D721Med (cell line): ENCODE data around the gene SLC29A1.
"Not testable (repeated sequence)": the region's sequence is repeated elsewhere in the genome, so short reads cannot be mapped to it uniquely, and the experiment has no call there.

Experiments used
- DNase-seq: peaks from one replicate; pipeline ENCODE4 v3.0.0; 2011; ENCODE audit warnings: low spot score; ENCODE audit not compliant: insufficient read length
- FAIRE-seq: peaks from 2 replicates; lab custom pipeline; 2011; peaks lifted over from hg19 to GRCh38; lab: Jason Lieb, UNC
- CTCF ChIP-seq: IDR thresholded peaks from 2 replicates; pipeline ENCODE4 v1.5.1; 2012; ENCODE audit warnings: mild to moderate bottlenecking, control low read depth; ENCODE audit not compliant: insufficient read depth; ENCODE audit errors: missing control alignments

Gene SLC29A1

GRCh38 chr6:44179648-44180047 lies 43.7 kb upstream of the SLC29A1 start:
- DNase-seq, result no peak
- no peak for TF ChIP-seq CTCF
- FAIRE-seq, result no peak

- FAIRE-seq, result no peak
- TF ChIP-seq CTCF, result no peak
- no peak for DNase-seq
Observed at GRCh38 chr6:44180406-44180805, 43.0 kb upstream of the SLC29A1 start.

DNA sequence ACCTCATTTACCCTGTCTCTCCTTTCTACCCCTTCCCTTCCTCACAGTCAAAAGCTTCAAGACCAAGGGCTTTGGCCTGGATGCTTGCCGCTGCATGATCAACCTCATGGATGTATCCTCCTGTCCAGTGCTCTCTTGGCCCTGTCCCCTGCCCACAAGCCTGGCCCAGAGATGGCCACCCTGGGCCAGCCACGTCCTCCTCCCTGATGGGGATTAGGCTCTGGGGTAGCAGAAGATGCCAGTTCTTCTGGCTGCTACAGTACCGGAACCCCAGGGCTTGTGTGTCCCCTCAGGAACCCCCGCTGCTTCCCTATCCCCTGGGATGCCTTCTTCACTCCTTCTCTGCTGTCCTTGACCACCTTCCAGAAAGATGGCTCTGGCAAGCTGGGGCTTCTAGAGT lies 42.5 kb upstream of the SLC29A1 start:
- DNase-seq, result no peak
- no peak for FAIRE-seq

DNA sequence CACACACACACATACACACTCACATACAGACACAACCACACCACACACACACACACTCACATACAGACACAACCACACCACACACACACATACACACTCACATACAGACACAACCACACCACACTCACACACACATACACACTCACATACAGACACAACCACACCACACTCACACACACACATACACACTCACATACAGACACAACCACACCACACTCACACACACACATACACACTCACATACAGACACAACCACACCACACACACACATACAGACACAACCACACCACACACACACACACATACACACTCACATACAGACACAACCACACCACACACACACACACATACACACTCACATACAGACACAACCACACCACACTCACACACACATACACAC lies 41.6 kb upstream of the SLC29A1 start:
- not testable (repeated sequence) for FAIRE-seq, DNase-seq

More for the DNA sequence above, 42.5 kb upstream of the SLC29A1 start:
- no peak for TF ChIP-seq CTCF

- TF ChIP-seq CTCF, result no peak
- DNase-seq, result no peak
- FAIRE-seq, result no peak
Observed at GRCh38 chr6:44182911-44183390, 40.4 kb upstream of the SLC29A1 start.

- TF ChIP-seq CTCF, result no peak
- DNase-seq (no peak), FAIRE-seq (no peak)
Observed at GRCh38 chr6:44183783-44184182, 39.6 kb upstream of the SLC29A1 start.

DNA sequence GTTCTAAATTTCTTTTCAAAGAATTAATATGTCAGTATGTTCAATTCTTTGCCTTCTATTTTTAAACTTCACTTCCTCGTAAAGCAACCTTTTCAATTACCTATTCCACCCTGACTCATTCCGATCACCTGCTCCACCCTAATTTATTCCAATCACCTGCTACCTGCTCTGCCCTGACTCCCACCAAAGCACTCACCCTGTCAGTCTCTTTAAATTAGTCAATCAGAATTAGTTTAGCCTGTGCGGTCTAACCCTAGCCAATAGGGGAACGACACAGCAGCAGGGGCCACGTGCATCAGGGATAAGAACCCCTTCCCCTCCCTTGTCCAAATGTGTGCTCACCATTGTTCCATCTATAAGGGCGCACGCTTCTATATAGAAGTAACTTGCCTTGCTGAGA lies 38.0 kb upstream of the SLC29A1 start:
- not testable (repeated sequence) for DNase-seq, FAIRE-seq

DNA sequence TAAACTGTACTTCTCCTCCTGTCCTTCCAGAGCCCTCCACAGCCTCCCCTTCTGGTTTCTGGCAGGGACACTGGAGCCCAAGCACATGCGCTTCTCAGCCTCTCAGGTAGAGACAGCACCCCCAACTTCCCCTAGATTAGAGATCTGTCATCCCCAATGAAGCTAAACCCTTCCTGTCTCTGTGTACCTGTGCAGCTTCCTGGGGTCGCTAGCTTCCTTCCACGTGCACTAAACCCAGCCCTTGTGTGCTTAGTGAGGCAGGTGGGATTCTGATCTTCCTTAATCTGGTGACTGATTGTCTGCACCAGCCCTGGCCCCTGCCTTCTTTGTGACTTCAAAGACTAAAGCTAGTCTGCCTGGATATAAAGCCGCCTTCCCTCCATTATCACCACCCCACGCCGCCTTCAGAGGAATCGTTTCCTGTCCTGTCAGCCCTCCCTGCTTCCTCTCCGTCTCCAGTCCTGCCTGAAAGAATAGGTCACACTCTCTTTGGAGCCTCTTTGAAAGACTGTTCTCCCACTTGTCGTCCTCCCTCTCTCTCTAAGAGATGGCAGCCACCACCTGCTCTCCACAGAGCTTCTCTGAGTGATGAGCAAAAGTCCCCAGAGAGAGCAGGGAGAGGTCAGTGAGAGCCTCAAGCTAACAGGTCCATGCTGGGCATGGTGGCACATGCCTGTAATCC lies 37.3 kb upstream of the SLC29A1 start:
- TF ChIP-seq CTCF, result no peak
- FAIRE-seq (no peak), DNase-seq (no peak)
